IMR-90 (cell line): Measurements from ENCODE around the gene SH3BP4. TPM values are rescaled to one million over a fixed set of nuclear protein-coding genes. Genes with fewer than 3 reads are reported as not detected.
A peak's percentile ranks its signal among the peaks of the same experiment; 100 is the strongest.

Source experiments
- ATAC-seq: fragments of 200-7000 bp; cut with Tn5 transposase; 2 replicates; pipeline ENCODE4 v1.9.1; 2020; ENCODE audit warnings: low read depth, mild to moderate bottlenecking, moderate library complexity
- BruUV-seq: library from RNA; stranded (reverse); fragments of 400-500 nt; replicated peaks from 2 replicates; lab custom pipeline; 2021; lab: Mats Ljungman, UMichigan
- CTCF ChIA-PET: fragments of 300-600 bp; formaldehyde crosslinking; extraction: SDS; loops from one replicate; lab custom pipeline; 2021; ENCODE audit warnings: antibody characterized with exemption; lab: Yijun Ruan, JAX
- POLR2A ChIA-PET: fragments of 300-600 bp; sonication (Branson Sonifier 250); formaldehyde crosslinking; loops from one replicate; lab custom pipeline; 2022; ENCODE audit warnings: antibody characterized with exemption; ENCODE audit not compliant: unreplicated experiment; lab: Charles Lee
- DNase-seq: peaks from one replicate; pipeline ENCODE4 v3.0.0; 2013
- H2AFZ ChIP-seq: replicated peaks from 2 replicates; pipeline ENCODE3; 2013; ENCODE audit warnings: low read length, mild to moderate bottlenecking; ENCODE audit not compliant: poor library complexity
- H2AK5ac ChIP-seq: 2 replicates; pipeline ENCODE4 v1.6.1; 2013; ENCODE audit warnings: low read depth, low read length, inconsistent platforms
- H2AK9ac ChIP-seq: replicated peaks from 2 replicates; pipeline ENCODE3; 2013; ENCODE audit warnings: mild to moderate bottlenecking, low read depth, low read length, moderate library complexity; ENCODE audit not compliant: poor library complexity
- H2BK120ac ChIP-seq: 2 replicates; pipeline ENCODE4 v1.6.1; 2013; ENCODE audit warnings: low read depth, low read length, inconsistent platforms
- H2BK15ac ChIP-seq: 3 replicates; pipeline ENCODE4 v1.6.1; 2013; ENCODE audit warnings: low read depth, low read length, inconsistent platforms
- H2BK20ac ChIP-seq: 2 replicates; pipeline ENCODE4 v1.6.1; 2013; ENCODE audit warnings: low read depth, mild to moderate bottlenecking, inconsistent platforms, low read length, moderate library complexity
- H2BK5ac ChIP-seq: 2 replicates; pipeline ENCODE4 v1.6.1; 2013; ENCODE audit warnings: mild to moderate bottlenecking, low read depth, low read length, inconsistent platforms; ENCODE audit not compliant: poor library complexity, severe bottlenecking
- H3K14ac ChIP-seq: replicated peaks from 2 replicates; pipeline ENCODE4 v1.6.1; 2013; ENCODE audit warnings: low read depth, low read length, inconsistent platforms
- H3K18ac ChIP-seq: 2 replicates; pipeline ENCODE4 v1.6.1; 2013; ENCODE audit warnings: low read depth, low read length, control low read depth
- H3K23ac ChIP-seq: 2 replicates; pipeline ENCODE4 v1.6.1; 2013; ENCODE audit warnings: low read depth, low read length, inconsistent platforms
- H3K27ac ChIP-seq: 2 replicates; pipeline ENCODE4 v1.5.1; 2013; ENCODE audit warnings: mild to moderate bottlenecking, control low read depth, low read length; ENCODE audit not compliant: insufficient read depth
- H3K27me3 ChIP-seq: 2 replicates; pipeline ENCODE4 v1.6.1; 2013; ENCODE audit warnings: low read length; ENCODE audit not compliant: control insufficient read depth, insufficient read depth
- H3K36me3 ChIP-seq: 2 replicates; pipeline ENCODE4 v1.6.1; 2013; ENCODE audit warnings: low read length, mixed read lengths; ENCODE audit not compliant: control insufficient read depth, insufficient read depth
- H3K4ac ChIP-seq: 2 replicates; pipeline ENCODE4 v1.6.1; 2013; ENCODE audit warnings: low read depth, low read length, inconsistent platforms
- H3K4me1 ChIP-seq: 2 replicates; pipeline ENCODE4 v1.6.1; 2013; ENCODE audit warnings: low read length, mixed read lengths; ENCODE audit not compliant: control insufficient read depth, insufficient read depth
- H3K4me2 ChIP-seq: 2 replicates; pipeline ENCODE4 v1.6.1; 2013; ENCODE audit warnings: low read depth, mild to moderate bottlenecking, control low read depth, low read length, moderate library complexity
- H3K4me3 ChIP-seq: 2 replicates; pipeline ENCODE4 v1.5.1; 2013; ENCODE audit warnings: low read depth, mild to moderate bottlenecking, control low read depth, low read length, moderate library complexity; ENCODE audit not compliant: insufficient read depth
- H3K56ac ChIP-seq: 2 replicates; pipeline ENCODE4 v1.6.1; 2013; ENCODE audit warnings: low read length, inconsistent platforms; ENCODE audit not compliant: insufficient read depth; ENCODE audit errors: extremely low read depth
- H3K79me1 ChIP-seq, 2 experiments: 2 replicates each; pipeline ENCODE4 v1.6.1; 2013; ENCODE audit warnings: low read length in 2 of 2, inconsistent platforms in 1 of 2, low read depth in 1 of 2
- H3K9ac ChIP-seq: 2 replicates; pipeline ENCODE4 v1.6.1; 2013; ENCODE audit warnings: low read depth, low read length, control low read depth
- H3K9me1 ChIP-seq: 2 replicates; pipeline ENCODE4 v1.6.1; 2013; ENCODE audit warnings: low read length, inconsistent platforms; ENCODE audit not compliant: insufficient read depth
- H3K9me3 ChIP-seq: 2 replicates; pipeline ENCODE4 v1.6.1; 2013; ENCODE audit warnings: low read length; ENCODE audit not compliant: control insufficient read depth, insufficient read depth
- H4K20me1 ChIP-seq: 2 replicates; pipeline ENCODE4 v1.6.1; 2013; ENCODE audit warnings: low read length, inconsistent platforms; ENCODE audit not compliant: insufficient read depth
- H4K5ac ChIP-seq: 2 replicates; pipeline ENCODE4 v1.6.1; 2013; ENCODE audit warnings: mild to moderate bottlenecking, low read depth, low read length, control low read depth
- H4K8ac ChIP-seq, 2 experiments: 2 replicates each; pipeline ENCODE4 v1.6.1; 2013; ENCODE audit warnings: low read depth in 2 of 2, low read length in 2 of 2, control low read depth in 1 of 2, inconsistent platforms in 1 of 2
- H4K91ac ChIP-seq: 2 replicates; pipeline ENCODE4 v1.6.1; 2013; ENCODE audit warnings: low read depth, low read length, inconsistent platforms; ENCODE audit not compliant: insufficient read depth
- CEBPB ChIP-seq: IDR thresholded peaks from 2 replicates; pipeline ENCODE4 v1.6.1; 2012; ENCODE audit warnings: low read depth, low read length, improper control_type of control experiment
- CHD1 ChIP-seq: IDR thresholded peaks from 2 replicates; pipeline ENCODE4 v1.6.1; 2012; ENCODE audit warnings: low read depth, low read length, improper control_type of control experiment
- MAZ ChIP-seq: IDR thresholded peaks from 2 replicates; pipeline ENCODE4 v1.6.1; 2012; ENCODE audit warnings: low read depth, mild to moderate bottlenecking, low read length, improper control_type of control experiment, moderate library complexity, borderline replicate concordance
- MXI1 ChIP-seq: IDR thresholded peaks from 2 replicates; pipeline ENCODE4 v1.6.1; 2012; ENCODE audit warnings: low read depth, mild to moderate bottlenecking, low read length, moderate library complexity, borderline replicate concordance
- NFE2L2 ChIP-seq: fragments of 150-350 bp; IDR thresholded peaks from 2 replicates; pipeline ENCODE4 v1.6.1; 2016; ENCODE audit warnings: low read depth, mild to moderate bottlenecking, low read length
- POLR2A ChIP-seq: IDR thresholded peaks from 2 replicates; pipeline ENCODE4 v1.6.1; 2012; ENCODE audit warnings: mild to moderate bottlenecking, low read depth, low read length
- RAD21 ChIP-seq: IDR thresholded peaks from 2 replicates; pipeline ENCODE4 v1.6.1; 2012; ENCODE audit warnings: low read length, improper control_type of control experiment
- RCOR1 ChIP-seq: IDR thresholded peaks from 2 replicates; pipeline ENCODE4 v1.6.1; 2012; ENCODE audit warnings: mild to moderate bottlenecking, low read length, improper control_type of control experiment; ENCODE audit not compliant: insufficient replicate concordance
- USF2 ChIP-seq: fragments of 150-350 bp; IDR thresholded peaks from 2 replicates; pipeline ENCODE4 v1.6.1; 2017; ENCODE audit warnings: mild to moderate bottlenecking, antibody characterized with exemption, low read length, low read depth
- WGBS, 2 experiments: methylation state at CpG; one replicate each; pipeline versions ENCODE4 v1.1.5 to v1.1.7; 2013; ENCODE audit warnings: missing lambda C conversion rate in 2 of 2; ENCODE audit not compliant: insufficient read length in 1 of 2; ENCODE audit errors: extremely low coverage in 2 of 2; 5-methylcytosine and 5-hydroxymethylcytosine counted together
- dilution Hi-C: fragments of 300-500 bp; cut with HindIII; formaldehyde crosslinking; loops from one replicate; pipeline ENCODE4 v1.14.3; 2018; ENCODE audit warnings: low sequenced_read_pairs; ENCODE audit not compliant: unreplicated experiment
- in situ Hi-C: fragments of 300-500 bp; cut with MboI; formaldehyde crosslinking; loops from 3 replicates; pipeline ENCODE4 v1.14.3; 2019; ENCODE audit warnings: low sequenced_read_pairs, inconsistent platforms, mixed read lengths
- intact Hi-C: fragments of 100-400 bp; cut with micrococcal nuclease; formaldehyde crosslinking; loops from 2 replicates; pipeline ENCODE4 v1.10.0; 2022
- polyA plus RNA-seq, 3 experiments: library from polyadenylated mRNA; depleted of rRNA; stranded (reverse); fragments of >200 nt; gene quantifications; 2 replicates each; pipeline ENCODE4 v1.2.3, GENCODE V29; 2012; ENCODE audit warnings: low replicate concordance in 1 of 3
- total RNA-seq: library from RNA; depleted of rRNA; stranded (reverse); fragments of >200 nt; gene quantifications from 2 replicates; pipeline ENCODE4 v1.2.3, GENCODE V29; 2012

SH3BP4 gene
- total and polyA plus RNA-seq, 2 of the 4 experiments (the other 2 are of a cell fraction), result 104 to 122 TPM

- intact Hi-C loops, result no loop called here
- Histone ChIP-seq H3K9ac (peak overlapping the region; percentile 52), H2BK20ac (no peak overlapping the region), H2BK120ac (peak overlapping the region; percentile 41; the same call in 1 of the 2 replicates), H4K8ac (peak overlapping the region; percentile 7 to 60; a peak in 2 of 4 replicates), H3K9me3 (no peaks in the 10 kb centered on the region), H3K79me1 (peaks cover 0 to 55% of the 10 kb centered on the region in 2 experiments; a peak in 2 of 4 replicates), H3K4me2 (peak overlapping the region; percentile 47), H2AFZ (no peak overlapping the region), H4K91ac (peak overlapping the region; percentile 24; the same call in 1 of the 2 replicates), H3K23ac (peak overlapping the region; percentile 95), H3K14ac (peak overlapping the region; percentile 69), H2AK5ac (peak overlapping the region; percentile 32), H3K4me1 (peaks cover 38% of the 10 kb centered on the region), H3K27ac (peak overlapping the region; percentile 73), H3K56ac (0 out of 2 replicates have a peak overlapping the region, but pooled peaks have one; percentile 21), H4K5ac (no peak overlapping the region), H4K20me1 (peaks cover 99% of the 10 kb centered on the region), H3K9me1 (peaks cover 43% of the 10 kb centered on the region), H3K36me3 (peaks cover 25% of the 10 kb centered on the region), H2BK15ac (no peak overlapping the region), H2BK5ac (peak overlapping the region; percentile 50), H3K18ac (peak overlapping the region; percentile 0; the same call in 1 of the 2 replicates), H2AK9ac (no peak overlapping the region), H3K4me3 (no peak overlapping the region), H3K27me3 (no peaks in the 10 kb centered on the region), H3K4ac (peak overlapping the region; percentile 81)
- peak; percentile 74 for DNase-seq
- 43% methylated on average over 7 of the region's 11 CpGs; no CpG with 5 or more reads in 1 of the 2 experiments for whole genome bisulfite sequencing, 2 experiments
- CTCF ChIA-PET, result no interaction called here
- in situ Hi-C loops, result loop anchor here (10.0 kb wide), 1 partner anchor 409 kb away; no protein-coding TSS in a partner anchor
- dilution Hi-C loops, result no loop called here
- BruUV-seq, result no TSS peak
- peak; percentile 38 for ATAC-seq
- POLR2A ChIA-PET, result no interaction called here
- TF ChIP-seq MAZ (no peak), USF2 (no peak), CEBPB (peak; percentile 84), CHD1 (no peak), POLR2A (no peak), RCOR1 (no peak), RAD21 (no peak), MXI1 (no peak), NFE2L2 (0 out of 2 replicates have a peak, but pooled peaks have one; percentile 11)
These were observed 12.2 kb downstream of the SH3BP4 start for GRCh38 chr2:234963773-234964615.
